ENCODE data around the gene CPNE7.

The CPNE7 gene

DNA sequence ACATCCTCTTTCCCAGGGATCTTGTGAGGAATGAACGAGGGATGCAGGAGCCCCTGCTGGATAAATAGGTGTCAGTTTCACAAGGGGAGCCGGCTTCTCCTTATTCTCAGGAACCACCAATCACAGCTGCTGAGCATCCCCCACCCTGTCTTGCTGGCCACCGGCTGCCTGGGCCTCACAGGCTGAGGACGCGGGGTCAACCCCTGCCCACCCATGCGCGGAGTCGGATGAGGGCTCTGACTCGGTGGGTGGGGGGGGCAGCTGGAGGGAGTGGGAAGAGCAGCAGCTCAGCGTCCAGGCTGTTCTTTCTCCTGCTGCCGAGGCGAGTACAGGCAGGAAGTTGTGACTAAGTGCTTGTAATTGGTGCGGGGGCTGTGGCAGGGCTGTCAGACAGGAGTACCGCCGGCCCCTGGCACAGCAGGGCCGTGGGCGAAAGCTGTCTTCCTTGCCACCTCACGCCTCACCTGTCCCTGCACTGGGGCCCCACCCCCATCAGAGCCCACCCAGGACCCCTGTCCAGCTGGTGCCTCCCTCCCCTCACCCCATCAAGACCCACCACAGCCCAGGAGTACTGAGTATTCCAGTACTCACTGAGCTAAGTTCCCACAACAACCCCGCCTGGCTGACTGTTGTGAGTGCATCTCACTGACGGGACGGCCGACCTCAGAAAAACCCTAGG, 26.9 kb downstream of the CPNE7 start:
- DNase-seq (ENCODE audit: low read depth in 2 of 2, low spot score in 1 of 2): peak in 1 of 2 donors; percentile 31

DNA sequence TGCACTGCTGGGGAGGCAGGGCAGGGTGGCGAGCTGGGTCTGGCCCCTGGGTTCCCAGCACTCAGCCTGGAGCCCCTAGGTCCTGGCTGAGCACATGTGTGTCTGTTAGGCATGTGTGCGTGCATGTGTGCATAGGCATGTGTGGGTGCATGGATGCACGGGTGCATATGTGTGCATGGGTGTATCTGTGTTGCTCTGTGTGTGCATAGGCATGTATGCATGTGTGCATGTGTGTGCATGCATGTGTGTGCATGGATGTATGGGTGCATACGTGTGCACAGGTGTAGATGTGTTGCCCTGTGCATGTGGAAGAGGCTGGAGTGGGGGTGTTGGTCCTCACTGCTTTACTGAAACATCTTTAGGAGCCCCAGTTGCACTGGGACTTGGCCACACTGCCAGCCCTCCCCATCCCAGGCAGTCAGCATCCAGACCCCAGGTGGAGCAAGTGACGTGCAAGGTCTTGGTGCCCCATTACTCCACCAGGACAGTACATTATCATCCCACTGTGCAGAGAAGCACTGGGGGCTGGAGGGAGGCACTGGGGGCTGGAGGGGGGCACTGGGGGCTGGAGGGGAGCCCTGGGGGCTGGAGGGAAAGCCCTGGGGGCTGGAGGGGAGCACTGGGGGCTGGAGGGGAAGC, 27.5 kb downstream of the CPNE7 start:
- no peak for DNase-seq (ENCODE audit: low read depth in 2 of 2, low spot score in 1 of 2)

DNA sequence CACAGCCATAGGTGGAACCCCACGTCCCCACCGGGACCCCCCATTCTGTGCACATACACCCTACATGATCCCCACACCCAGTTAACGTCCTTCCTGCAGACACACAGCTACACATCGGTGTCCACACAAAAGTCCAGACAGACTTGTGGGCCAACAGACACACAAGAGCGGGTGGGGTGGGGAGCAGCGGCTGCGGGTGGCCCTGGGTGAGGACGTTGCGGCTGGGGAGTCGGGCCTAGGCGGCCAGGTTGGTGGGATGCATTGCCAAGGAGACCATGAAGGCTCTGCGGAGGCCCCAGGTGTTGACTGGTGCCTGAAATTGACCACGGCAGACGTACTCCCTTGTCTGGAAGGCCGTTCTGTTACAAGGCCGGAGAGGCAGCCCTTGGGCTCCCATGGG, 29.2 kb downstream of the CPNE7 start:
- no peak for DNase-seq (ENCODE audit: low read depth in 2 of 2, low spot score in 1 of 2)

DNA sequence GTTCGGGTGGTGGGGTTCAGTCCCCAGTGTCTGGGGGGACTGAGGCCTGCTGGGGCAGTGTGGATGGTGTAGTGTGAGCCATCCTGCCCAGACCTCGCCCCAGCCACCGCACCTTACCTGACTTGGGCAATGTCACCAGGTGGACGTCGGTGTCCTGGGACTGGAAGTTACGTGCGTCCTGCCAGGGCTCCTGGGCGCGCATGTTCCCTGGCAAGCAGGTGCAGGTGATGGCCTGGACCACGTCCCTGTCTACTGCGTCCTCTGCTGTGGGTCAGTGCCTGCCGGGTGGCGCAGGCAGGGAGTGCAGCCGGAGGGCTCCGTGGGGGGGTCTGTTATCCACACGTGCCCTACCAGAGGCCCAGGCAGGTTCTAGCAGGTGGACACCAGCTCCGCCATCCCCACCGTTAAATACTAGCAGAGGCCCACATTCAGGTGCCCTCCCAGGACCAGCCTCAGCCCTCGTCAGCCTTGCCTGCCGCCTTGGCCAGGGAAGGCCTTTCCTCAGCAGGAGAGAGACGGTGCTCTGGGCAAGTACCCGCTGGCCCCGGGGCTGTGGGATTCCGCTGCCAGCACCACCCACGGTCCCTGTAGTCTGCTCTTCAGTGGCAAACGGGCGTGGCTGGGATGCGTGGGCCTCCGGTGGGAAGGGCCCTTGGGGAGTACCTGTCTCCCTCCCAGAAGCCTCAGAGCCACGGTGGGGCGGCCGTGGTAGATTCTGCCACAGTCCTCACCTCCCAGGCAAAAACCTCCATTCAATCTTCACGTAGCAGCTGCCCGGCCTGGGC, 29.8 kb downstream of the CPNE7 start:
- DNase-seq (ENCODE audit: low read depth in 2 of 2, low spot score in 1 of 2): no peak

DNA sequence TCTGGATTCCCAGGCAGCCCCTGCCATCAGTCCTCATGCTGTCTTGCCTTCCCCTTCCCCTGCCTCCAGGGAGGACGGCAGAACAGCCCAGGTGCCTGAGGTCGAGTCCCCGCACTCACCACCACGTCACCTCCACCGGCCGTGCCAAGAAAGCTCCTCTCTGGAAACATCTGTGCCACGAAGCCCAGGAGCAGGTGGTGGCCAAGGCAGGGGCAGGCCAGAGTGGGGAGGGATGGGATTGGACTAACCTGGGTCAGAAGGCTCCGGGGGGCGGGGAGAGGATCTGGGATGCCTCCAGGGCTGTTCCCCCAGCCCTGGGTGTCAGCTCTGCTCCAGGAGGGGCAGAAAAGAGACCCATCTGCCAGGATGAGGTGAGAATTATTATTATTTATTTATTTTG, 30.4 kb downstream of the CPNE7 start:
- DNase-seq (ENCODE audit: low read depth in 2 of 2, low spot score in 1 of 2): no peak

DNA sequence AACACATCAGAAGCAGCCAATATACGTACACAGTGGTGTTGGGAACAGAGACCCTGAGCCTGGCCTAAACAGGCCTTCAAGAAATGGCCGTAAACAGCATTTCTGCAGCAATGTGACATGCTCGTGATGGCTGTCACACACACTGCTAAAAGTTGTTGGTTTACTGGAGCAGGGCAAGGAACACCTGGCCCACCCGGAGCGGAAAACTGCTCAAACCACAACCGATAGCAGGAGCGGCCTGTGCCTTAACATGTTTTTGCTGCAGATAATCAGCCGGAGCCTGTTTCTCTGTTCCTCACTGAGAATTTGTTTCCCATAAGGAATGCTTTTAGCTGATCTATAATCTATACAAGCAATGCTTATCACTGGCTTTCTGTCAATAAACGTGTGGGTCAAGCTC, 31.9 kb downstream of the CPNE7 start:
- no peak for DNase-seq (ENCODE audit: low read depth in 2 of 2, low spot score in 1 of 2)

DNA sequence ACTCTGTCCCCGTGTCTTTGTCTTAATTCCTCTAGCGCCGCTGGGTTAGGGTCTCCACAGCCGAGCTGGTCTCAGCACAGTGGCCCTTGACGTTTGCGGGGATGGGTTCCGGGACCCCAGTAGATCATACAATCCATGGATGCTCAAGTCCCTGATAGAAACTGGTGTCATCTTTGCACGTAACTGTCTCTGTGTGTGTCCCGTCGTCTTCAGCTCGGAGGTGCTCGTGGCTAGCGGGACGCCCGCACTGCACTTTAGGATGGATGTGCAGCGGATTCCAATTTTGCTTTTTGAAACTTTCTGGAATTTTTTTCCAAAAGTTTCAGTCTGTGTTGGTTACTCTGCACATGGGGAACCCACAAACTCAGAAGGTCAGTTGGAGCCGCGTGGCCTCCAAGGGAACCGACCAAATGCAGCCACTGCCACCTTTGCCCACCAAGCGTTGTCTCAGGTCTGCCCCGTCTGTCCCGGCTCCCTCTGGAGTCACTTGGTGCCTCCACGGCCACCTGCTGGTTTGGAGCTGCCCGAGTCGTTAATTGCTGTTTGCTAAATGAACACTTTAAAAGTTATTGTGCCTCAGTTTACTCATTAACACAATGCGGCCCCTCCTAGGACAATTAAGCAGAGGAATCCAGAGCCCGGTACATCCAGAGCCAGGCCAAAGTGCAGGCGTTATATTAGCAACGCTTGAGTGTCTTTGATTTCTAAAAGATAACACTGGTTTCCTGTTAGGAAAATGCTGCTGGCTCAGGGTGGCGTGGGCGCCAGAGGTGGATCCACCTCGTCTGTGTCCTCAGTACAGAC, 32.6 kb downstream of the CPNE7 start:
- no peak for DNase-seq (ENCODE audit: low read depth in 2 of 2, low spot score in 1 of 2)

DNA sequence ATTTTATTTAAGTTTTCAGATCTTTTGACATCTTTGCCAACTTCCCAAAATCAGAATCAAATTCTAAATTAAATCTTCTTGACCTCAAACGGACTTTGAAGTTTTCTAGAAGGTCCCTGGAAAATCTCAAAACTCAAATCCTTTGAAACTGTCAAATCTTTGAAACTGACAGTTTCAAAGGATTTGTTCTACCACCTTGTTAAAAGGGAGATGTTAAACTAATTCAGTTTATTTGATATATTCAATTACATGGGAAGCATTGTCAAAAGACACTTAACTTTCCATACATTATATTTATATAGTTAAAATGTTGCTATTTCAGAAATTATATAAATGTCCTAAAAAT, 34.5 kb downstream of the CPNE7 start:
- no peak for DNase-seq (ENCODE audit: low read depth in 2 of 2, low spot score in 1 of 2)

DNA sequence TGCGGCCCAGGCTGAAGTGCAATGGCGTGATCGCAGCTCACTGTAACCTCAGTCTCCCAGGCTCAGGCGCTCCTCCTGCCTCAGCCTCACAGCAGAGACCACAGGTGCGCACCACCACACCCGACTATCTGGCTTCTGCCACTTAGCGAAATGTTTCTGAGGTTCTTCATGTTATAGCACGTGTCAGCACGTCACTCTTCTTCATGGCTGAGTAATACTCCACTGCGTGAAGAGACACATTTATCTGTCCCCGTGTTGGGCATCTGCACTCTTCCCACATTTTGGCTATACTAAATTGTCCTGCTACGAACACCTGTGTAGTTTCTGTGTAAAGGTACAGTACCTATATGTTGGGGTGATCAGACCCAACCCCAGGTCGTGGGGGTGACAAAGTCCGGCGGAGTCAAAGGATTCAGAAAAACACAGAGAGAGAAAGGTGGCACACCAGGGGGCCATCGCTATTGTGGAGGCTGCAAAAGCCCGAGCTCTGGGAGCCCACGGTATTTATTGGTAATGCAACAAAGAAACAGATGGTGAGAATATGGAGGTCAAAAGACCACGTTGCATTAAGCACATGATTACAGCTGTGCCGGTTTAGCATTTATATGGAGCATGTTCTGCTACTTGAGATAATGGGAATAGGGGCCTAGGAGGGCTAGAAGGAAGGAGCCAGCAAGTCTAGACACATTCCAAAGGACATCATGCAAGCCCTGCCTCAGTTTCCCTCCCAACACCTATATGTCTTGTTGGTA, 37.0 kb downstream of the CPNE7 start:
- DNase-seq (ENCODE audit: low read depth in 2 of 2, low spot score in 1 of 2): no peak

DNA sequence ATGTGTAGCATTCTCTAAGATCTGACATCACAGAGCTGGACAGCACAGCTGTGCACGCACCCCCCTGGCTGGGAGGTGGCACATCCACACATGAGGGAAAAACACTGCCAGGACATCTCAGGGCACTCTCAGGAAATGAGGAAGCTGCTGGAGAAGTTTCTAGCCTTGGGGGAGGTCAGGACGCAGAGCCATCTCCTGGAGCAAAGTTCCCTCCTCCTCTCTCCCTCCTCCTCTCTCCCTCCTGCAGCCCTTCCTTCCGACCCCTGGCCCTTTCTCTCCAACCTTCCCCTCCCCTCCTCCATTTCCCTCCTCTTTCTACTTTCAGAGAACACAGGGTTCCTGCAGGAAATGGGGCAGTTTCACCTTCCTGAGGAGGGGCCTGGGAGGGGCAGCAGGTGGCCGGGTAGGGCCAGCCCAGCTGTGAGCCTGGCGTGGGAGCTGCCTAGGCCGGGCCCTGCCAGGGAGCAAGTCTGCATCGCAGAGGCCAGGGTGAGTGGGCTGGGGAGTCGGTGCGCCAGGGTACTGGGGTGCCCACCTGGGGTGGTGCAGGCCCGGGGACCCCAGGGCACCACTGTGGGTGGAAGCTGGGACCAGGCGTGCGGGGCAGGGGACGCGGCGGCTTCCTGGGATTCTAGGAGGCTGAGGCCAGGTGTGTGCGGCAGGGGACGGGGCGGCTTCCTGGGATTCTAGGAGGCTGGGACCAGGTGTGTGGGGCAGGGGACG, 37.8 kb downstream of the CPNE7 start, which contains the start of gene DPEP1:
TSS of gene DPEP1 (plus strand) at position 412 of the 723 bp plus-strand sequence. CDS start 16,769 bp downstream, outside the sequence.
- no peak for DNase-seq (ENCODE audit: low read depth in 2 of 2, low spot score in 1 of 2)

DNA sequence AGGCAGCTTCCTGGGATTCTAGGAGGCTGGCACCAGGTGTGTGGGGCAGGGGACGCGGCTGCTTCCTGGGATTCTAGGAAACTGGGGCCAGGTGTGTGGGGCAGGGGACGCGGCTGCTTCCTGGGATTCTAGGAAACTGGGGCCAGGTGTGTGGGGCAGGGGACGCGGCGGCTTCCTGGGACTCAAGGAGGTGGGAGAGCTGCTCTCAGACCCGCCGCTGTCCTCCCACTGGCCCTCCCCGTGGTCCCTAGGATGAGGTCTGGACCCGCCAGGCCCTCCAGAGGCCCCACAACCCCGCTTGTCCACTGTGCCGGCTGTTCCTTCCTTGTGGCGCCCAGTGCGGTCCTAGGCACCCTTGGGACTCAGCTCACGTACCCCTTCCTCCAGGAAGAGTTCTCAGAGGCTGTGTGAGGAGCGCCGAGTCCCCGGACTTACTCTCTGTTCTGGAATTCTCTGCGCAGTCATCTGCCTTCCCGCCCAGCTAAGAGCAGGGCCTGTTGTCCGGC, 38.4 kb downstream of the CPNE7 start:
- no peak for DNase-seq (ENCODE audit: low read depth in 2 of 2, low spot score in 1 of 2)

DNA sequence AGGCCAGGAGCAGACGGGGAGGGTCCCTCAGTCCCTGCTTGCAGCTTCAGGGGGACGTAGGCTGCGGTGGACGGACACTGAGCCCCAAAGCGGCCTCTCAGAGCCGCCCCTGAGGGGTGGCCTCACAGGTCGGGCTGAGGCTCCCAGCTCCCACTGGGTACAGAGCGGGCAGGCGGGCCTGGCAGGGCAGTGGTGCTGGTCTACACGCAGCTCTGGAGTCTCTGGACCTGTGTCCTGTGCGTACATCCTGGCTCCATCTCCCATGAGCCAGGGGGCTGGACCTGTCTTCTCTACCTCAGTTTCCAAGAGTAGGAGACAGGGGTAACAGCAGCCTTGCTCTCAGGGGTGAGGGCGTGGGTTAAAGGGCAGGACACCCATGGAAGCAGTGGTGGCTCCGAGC, 39.6 kb downstream of the CPNE7 start:
- DNase-seq (ENCODE audit: low read depth in 2 of 2, low spot score in 1 of 2): no peak

DNA sequence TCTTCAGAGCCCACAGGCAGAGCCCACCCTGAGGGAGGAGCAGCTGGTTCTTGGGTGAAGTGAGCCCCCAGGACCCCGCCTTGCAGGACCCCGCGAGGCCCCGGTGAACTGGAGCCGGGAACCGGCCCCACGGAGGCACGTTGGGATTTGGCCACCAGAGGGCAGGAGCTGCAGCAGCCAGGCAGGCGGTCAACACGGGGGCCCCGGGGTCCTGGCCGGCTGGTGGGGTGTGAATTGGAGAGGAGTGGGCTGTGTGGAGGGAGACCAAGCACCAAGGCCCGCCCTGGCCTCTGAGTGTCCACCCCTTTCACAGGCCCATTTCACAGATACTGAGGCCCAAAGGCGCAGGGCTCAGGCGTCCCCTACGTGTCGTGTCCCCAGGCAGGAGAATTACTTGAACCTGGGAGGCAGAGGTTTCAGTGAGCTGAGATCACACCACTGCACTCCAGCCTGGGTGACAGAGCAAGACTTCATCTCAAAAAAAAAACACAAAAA, 40.1 kb downstream of the CPNE7 start:
- DNase-seq (ENCODE audit: low read depth in 2 of 2, low spot score in 1 of 2): no peak

DNA sequence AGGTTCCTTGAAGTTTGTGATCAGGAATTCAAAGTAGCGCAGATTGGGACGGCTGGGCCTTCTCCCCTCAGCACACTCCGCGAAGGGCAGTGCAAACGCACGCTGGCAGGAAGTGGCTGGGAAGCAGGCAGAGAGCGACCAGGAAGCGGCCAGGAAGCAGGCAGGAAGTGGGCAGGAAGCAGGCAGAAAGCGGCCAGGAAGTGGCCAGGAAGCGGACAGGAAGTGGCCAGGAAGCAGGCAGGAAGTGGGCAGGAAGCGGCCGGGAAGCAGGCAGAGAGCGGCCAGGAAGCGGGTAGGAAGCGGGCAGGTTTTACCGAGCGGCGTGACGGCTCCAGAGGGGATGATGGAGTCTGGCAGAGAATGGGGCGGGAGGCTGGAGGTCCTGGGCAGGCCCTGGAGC, 41.1 kb downstream of the CPNE7 start:
- DNase-seq (ENCODE audit: low read depth in 2 of 2, low spot score in 1 of 2): no peak

DNA sequence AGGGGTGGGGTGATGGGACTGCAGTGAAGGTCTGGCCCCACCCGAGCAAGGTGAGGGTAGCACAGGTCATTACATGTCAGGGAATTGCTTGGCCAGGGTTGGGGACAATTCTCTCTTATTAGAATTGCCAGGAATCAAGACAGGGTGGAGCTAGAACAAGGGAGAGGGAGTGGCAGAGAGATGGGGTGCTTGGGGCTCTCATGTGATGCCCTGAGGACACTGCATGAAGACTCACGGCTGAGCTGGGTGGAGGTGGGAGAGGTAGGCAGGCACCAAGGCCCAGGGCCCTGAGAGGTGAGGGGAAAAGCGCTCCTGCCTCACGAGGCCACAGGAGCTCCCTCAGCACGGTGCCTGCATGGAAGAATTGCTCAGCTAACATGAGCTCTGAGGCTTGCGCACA, 41.5 kb downstream of the CPNE7 start:
- DNase-seq (ENCODE audit: low read depth in 2 of 2, low spot score in 1 of 2): no peak

DNA sequence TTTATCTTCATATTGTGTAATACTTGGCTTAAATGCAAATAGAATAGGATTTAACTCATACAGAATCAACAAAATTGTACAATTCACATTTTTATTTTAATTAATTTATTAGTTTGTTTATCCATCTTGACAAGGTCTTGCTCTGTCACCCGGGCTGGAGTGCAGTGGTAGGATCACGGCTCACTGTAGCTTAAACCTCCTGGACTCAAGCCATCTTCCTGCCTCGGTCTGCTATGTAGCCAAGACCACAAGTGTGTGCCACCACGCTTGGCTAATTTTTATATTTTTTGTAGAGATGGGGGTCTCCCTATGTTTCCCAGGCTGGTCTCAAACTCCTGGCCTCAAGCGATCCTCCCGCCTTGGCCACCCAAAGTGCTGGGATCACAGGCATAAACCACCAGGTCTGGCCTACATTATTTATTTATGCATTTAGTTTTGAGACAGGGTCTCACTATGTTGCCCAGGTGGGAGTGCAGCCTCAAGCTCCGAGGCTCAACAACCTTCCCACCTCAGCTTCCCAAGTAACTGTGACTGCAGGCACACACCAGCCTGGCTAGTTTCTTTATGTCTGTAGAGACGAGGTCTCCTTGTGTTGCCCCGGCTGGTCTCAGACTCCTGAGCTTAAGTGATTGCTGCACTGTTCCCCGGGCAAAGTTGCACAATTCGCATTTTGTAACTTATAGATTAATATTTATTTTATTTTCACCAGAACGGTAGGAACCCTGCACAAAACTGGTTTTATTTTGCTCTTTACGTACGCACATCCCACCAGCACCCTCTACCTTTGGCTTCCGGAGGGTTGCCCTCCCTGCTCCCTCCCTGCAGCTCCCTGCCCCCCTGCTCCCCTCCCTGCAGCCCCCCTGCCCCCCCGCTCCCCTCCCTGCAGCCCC, 42.8 kb downstream of the CPNE7 start:
- no peak for DNase-seq (ENCODE audit: low read depth in 2 of 2, low spot score in 1 of 2)

DNA sequence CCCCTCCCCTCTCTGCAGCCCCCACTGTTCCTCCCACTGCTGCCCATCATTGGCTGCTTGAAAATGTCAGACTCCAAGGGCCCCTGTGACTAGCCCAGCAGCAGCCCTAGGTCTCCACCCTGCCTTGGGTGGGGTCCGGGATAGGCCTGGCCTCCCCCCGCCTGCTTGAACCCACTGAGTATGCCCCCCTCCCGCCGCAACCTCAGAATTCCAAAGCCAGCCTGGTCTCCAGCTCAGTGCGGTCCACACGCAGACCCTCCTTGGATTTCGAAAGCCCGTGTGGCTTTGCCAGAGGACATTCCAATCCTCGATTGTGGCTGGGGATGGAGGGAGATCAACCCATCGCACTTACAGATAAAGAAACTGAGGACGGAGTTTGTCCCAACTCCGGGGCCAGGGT, 44.3 kb downstream of the CPNE7 start:
- DNase-seq (ENCODE audit: low read depth in 2 of 2, low spot score in 1 of 2): no peak

DNA sequence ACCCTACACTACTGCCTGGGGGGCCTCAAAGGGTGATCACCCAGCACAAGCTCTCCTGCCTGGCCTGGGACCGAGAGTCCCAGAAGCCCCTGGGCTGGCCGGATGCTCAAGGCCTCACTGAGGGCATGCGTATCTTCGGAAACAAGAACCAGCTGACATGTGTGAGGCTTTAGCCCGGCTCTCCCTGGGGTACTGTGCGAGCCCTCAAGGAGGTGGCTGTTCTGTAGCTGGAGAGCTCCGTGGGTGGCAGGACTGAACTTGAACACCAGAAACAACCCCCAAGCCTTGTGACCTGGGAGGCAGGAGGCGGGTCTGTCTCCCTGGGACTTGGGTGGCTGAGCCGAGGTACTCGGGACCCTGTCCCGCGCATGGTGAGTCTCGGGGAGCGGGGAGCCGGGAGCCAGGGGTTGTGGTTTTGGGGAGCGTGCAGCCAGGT, 44.9 kb downstream of the CPNE7 start:
- no peak for DNase-seq (ENCODE audit: low read depth in 2 of 2, low spot score in 1 of 2)
